Activated CD4-positive, alpha-beta T cell treated with anti-CD3 and anti-CD28 coated beads, Interleukin-2, amount 10 ng/mL, durations not matched to agents 24 days and 14 days (primary cell): ENCODE results near the gene PPP1R15A. TPM values are rescaled to one million over a fixed set of nuclear protein-coding genes. Genes with fewer than 3 reads are reported as not detected.
"Not testable (repeated sequence)": the region's sequence is repeated elsewhere in the genome, so short reads cannot be mapped to it uniquely, and the experiment has no call there.

Experiments used
- DNase-seq: peaks from one replicate; pipeline ENCODE4 v3.0.0; 2022
- H3K27ac Mint-ChIP-seq: one replicate; pipeline ENCODE4 v1.8.0; 2022; ENCODE audit warnings: mild to moderate bottlenecking, mixed read lengths
- H3K27me3 Mint-ChIP-seq: one replicate; pipeline ENCODE4 v1.8.0; 2022; ENCODE audit warnings: mixed read lengths
- H3K36me3 Mint-ChIP-seq: one replicate; pipeline ENCODE4 v1.8.0; 2022; ENCODE audit warnings: low read depth, mild to moderate bottlenecking, mixed read lengths
- H3K4me1 Mint-ChIP-seq: one replicate; pipeline ENCODE4 v1.8.0; 2021; ENCODE audit warnings: mixed read lengths
- H3K4me3 Mint-ChIP-seq: one replicate; pipeline ENCODE4 v1.8.0; 2022; ENCODE audit warnings: mild to moderate bottlenecking, moderate library complexity, mixed read lengths
- H3K9me3 Mint-ChIP-seq: one replicate; pipeline ENCODE4 v1.8.0; 2021; ENCODE audit warnings: mixed read lengths
- intact Hi-C: fragments of 100-400 bp; cut with micrococcal nuclease; formaldehyde crosslinking; loops from one replicate; pipeline ENCODE4 v1.15.1; 2023
- total RNA-seq: library from RNA; stranded (reverse); gene quantifications from 2 replicates; pipeline ENCODE4 v1.2.3, GENCODE V29; 2022

The PPP1R15A gene
- total RNA-seq, 1 donor from 2014 or later: 42.1 TPM

GRCh38 chr19:48881741-48882657 is 9.8 kb downstream of the PPP1R15A start:
- Mint-ChIP-seq H3K27me3 (no peaks in the 10 kb centered on the region), H3K9me3 (no peaks in the 10 kb centered on the region), H3K4me1 (peaks cover 8% of the 10 kb centered on the region), H3K36me3 (peaks cover 20% of the 10 kb centered on the region), H3K4me3 (no peak overlapping the region), H3K27ac (no peak overlapping the region)
- peak; percentile 80 for DNase-seq
- intact Hi-C loops: no loop called here

DNA sequence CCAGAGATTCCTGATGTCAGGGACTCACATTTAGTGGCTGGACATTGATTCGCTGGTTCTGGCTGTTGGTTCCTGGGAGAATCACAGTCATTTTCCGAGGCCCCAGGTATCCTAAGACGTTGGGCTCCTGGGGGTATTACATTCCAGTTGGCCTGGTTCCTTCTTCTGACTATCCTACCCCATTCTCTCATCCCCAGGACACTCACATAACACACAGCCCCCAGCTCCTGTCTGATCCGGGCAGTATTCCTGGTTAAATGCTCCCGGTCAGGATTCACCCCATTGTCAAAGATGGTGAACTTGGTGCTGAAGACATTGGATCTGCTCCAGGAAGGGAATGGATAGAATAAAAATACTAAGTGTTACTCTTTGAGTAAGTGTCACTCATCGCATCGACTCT is 11.5 kb downstream of the PPP1R15A start:
- H3K4me3 Mint-ChIP-seq: no peak overlapping the region
- intact Hi-C loops: no loop called here
- no peak overlapping the region for H3K27ac Mint-ChIP-seq
- H3K9me3 Mint-ChIP-seq: no peaks in the 10 kb centered on the region
- no peaks in the 10 kb centered on the region for H3K27me3 Mint-ChIP-seq
- no peak for DNase-seq
- H3K4me1 Mint-ChIP-seq: peaks cover under 1% of the 10 kb centered on the region
- peaks cover 5% of the 10 kb centered on the region for H3K36me3 Mint-ChIP-seq

DNA sequence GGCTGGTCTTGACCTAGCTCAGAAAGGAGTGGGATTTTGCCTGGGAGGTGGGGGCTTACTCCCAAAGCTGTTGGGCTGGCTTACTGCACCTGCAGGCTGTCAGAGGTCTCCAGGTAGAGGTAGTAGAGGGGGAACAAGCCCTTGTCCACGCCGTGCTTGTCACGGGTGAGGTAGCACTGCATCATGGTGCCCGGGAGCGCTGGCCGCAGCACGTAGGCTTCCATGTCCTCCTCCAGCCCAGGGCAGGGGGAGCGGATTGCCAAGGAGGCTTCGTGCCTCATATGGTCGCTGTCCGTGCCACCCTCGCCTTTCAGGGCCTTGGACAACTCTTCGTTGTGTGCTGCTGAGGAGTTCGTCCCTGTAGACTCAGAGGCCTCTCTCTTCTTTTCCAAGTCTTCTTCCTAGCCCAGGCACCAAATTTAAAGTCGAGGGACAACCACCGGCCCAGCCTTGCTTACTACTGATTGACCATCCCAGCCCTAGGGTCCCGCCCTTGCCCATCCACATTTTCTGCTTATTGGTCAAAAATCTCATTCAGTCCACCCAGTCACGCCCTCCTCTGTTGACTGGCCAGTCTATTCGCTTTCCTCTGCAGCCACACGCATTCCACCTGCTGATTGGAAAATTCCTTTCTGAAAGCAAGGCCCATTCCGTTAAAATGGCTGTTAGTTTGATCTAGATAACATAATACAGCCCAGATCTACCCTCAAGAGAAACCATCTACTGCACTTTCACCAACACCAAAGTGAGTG is 15.8 kb downstream of the PPP1R15A start:
- H3K4me3 Mint-ChIP-seq: no peak overlapping the region
- H3K27ac Mint-ChIP-seq: no peak overlapping the region
- DNase-seq: no peak
- no peaks in the 10 kb centered on the region for H3K4me1 Mint-ChIP-seq
- intact Hi-C loops: no loop called here
- no peaks in the 10 kb centered on the region for H3K9me3 Mint-ChIP-seq
- peaks cover 11% of the 10 kb centered on the region for H3K27me3 Mint-ChIP-seq
- H3K36me3 Mint-ChIP-seq: no peaks in the 10 kb centered on the region

DNA sequence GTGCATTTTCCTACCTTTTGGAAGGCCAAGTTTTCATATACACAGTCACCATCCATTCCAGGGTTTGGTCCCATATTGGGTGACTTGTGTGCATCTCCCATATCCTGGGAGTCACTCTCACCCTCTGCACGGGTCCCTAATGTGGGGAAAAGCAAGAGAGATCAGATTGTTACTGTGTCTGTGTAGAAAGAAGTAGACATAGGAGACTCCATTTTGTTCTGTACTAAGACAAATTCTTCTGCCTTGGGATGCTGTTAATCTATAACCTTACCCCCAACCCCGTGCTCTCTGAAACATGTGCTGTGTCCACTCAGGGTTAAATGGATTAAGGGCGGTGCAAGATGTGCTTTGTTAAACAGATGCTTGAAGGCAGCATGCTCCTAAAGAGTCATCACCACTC is 17.3 kb downstream of the PPP1R15A start:
- H3K27ac Mint-ChIP-seq, H3K9me3 Mint-ChIP-seq, DNase-seq, H3K36me3 Mint-ChIP-seq, H3K4me3 Mint-ChIP-seq, intact Hi-C loops, H3K4me1 Mint-ChIP-seq: not testable (repeated sequence)
- H3K27me3 Mint-ChIP-seq: peaks cover 16% of the 10 kb centered on the region

DNA sequence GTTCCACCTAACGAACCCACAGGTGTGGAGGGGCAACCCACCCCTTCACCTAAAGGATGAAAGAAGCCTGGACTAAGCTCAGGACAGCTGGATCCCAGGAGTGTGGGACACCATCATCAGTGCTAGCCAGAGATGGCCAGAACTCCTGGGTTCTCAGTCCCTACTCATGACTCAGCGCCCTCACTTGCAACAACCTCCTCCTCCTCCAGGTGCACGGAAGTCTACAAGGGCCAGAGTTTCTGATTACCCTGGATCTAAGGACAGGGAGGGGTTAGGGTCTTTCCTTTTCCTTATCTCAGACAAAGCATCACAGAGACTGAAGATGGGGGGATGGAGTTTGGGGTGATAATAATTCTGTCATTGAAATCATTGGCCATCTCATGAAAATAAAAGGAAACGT is 18.3 kb downstream of the PPP1R15A start:
- Mint-ChIP-seq H3K36me3 (peaks cover 1% of the 10 kb centered on the region), H3K4me3 (no peak overlapping the region), H3K4me1 (peaks cover 1% of the 10 kb centered on the region), H3K27me3 (peaks cover 24% of the 10 kb centered on the region), H3K27ac (no peak overlapping the region), H3K9me3 (no peaks in the 10 kb centered on the region)
- intact Hi-C loops: no loop called here
- DNase-seq: no peak

- H3K27ac Mint-ChIP-seq: no peak overlapping the region
- no peaks in the 10 kb centered on the region for H3K9me3 Mint-ChIP-seq
- H3K4me1 Mint-ChIP-seq: peaks cover 7% of the 10 kb centered on the region
- intact Hi-C loops: no loop called here
- H3K27me3 Mint-ChIP-seq: peaks cover 24% of the 10 kb centered on the region
- H3K36me3 Mint-ChIP-seq: peaks cover 1% of the 10 kb centered on the region
- no peak overlapping the region for H3K4me3 Mint-ChIP-seq
- no peak for DNase-seq
Observed at GRCh38 chr19:48895226-48895625, 23.0 kb downstream of the PPP1R15A start.

DNA sequence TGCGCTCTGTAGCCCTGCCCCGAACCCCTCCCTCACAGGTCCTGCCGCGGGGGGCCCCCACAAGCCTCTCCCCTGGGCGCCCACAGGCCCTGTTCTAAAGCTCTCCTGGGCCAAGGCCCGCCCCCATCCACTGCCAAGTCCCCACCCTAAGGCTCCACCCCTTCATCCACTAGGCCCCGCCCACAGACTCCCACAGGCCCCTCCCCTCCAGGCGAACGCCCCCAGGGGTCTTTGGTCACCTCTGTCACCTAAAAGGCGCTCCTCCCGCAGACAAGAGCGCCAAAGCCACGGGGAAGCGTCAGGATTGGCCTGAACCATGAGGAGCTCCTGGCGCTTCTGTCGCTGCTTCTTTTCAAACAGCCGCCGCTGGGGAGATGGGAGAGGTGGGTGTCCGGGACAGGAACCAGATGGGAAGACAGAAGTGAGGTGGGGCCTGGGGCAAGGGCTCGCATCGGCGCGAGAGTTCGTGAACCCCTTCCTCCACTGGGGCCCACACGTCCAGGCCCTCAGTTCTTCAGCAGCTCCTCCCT is 24.0 kb downstream of the PPP1R15A start:
- H3K27ac Mint-ChIP-seq: no peak overlapping the region
- no peaks in the 10 kb centered on the region for H3K9me3 Mint-ChIP-seq
- intact Hi-C loops: no loop called here
- peaks cover 13% of the 10 kb centered on the region for H3K4me1 Mint-ChIP-seq
- peaks cover 7% of the 10 kb centered on the region for H3K36me3 Mint-ChIP-seq
- peaks cover 20% of the 10 kb centered on the region for H3K27me3 Mint-ChIP-seq
- H3K4me3 Mint-ChIP-seq: peak overlapping the region; percentile 32
- DNase-seq: peak; percentile 80

DNA sequence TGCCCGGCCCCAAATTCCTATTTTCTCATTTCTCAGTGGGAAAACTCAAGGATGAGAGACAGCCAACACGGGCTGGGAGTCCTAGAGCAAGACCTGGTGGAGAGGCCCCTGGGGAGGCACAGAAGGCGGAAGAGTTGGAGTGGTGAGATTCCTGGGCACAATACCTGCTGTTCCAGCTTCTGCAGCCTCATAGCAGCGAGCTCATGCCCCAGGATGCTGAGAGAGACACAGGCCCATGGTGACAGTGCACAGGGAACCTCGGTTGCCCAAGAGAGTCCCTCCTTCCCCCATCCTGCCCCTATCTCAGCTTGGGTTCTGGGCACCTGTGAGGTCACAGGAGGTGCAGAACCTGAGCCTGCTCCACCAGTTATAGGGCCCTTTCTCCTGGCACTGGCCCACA is 25.0 kb downstream of the PPP1R15A start:
- peaks cover 16% of the 10 kb centered on the region for H3K27me3 Mint-ChIP-seq
- H3K27ac Mint-ChIP-seq: no peak overlapping the region
- DNase-seq: no peak
- peaks cover 12% of the 10 kb centered on the region for H3K36me3 Mint-ChIP-seq
- no peak overlapping the region for H3K4me3 Mint-ChIP-seq
- no peaks in the 10 kb centered on the region for H3K9me3 Mint-ChIP-seq
- H3K4me1 Mint-ChIP-seq: peaks cover 19% of the 10 kb centered on the region
- intact Hi-C loops: no loop called here

DNA sequence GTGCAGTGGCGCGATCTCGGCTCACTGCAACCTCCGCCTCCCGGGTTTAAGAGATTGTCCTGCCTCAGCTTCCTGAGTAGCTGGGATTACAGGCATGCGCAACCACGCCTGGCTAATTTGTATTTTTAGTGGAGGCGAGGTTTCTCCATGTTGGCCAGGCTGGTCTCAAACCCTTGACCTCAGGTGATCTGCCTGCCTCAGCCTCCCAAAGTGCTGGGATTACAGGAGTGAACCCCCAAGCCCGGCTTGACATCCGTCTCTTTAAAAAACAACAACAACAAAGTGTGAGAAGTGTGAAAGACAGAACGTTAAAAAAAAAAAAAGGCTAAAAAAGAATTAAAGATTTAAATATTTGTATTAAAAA is 27.1 kb downstream of the PPP1R15A start:
- H3K4me3 Mint-ChIP-seq: peak overlapping the region; percentile 98
- intact Hi-C loops, H3K27me3 Mint-ChIP-seq, H3K9me3 Mint-ChIP-seq, DNase-seq: not testable (repeated sequence)
- H3K4me1 Mint-ChIP-seq: peaks cover 28% of the 10 kb centered on the region
- H3K36me3 Mint-ChIP-seq: peaks cover 26% of the 10 kb centered on the region
- peak overlapping the region; percentile 88 for H3K27ac Mint-ChIP-seq

GRCh38 chr19:48899781-48900476 is 27.7 kb downstream of the PPP1R15A start, which contains the start of gene NUCB1:
TSS of gene NUCB1 (plus strand) at chr19:48900312. CDS start at chr19:48900797, 485 bp downstream.
- Mint-ChIP-seq H3K36me3 (peaks cover 28% of the 10 kb centered on the region), H3K4me3 (peak within 1 kb of the TSS; percentile 98), H3K27me3 (peaks cover 4% of the 10 kb centered on the region), H3K27ac (peak within 1 kb of the TSS; percentile 95), H3K9me3 (no peaks in the 10 kb centered on the region), H3K4me1 (peaks cover 26% of the 10 kb centered on the region)
- peak; percentile 100 for DNase-seq
- intact Hi-C loops: loop anchor here (1.0 to 2.0 kb wide), 5 partner anchors 25 to 93 kb away; partner anchors contain the start of genes BAX, FTL, GYS1 and RUVBL2

- H3K27ac Mint-ChIP-seq: peak overlapping the region; percentile 95
- no peaks in the 10 kb centered on the region for H3K27me3 Mint-ChIP-seq
- H3K4me3 Mint-ChIP-seq: peak overlapping the region; percentile 98
- peaks cover 28% of the 10 kb centered on the region for H3K4me1 Mint-ChIP-seq
- H3K36me3 Mint-ChIP-seq: peaks cover 35% of the 10 kb centered on the region
- DNase-seq: peak; percentile 80
- no peaks in the 10 kb centered on the region for H3K9me3 Mint-ChIP-seq
- intact Hi-C loops: loop anchor here (1.0 to 2.0 kb wide), 5 partner anchors 25 to 93 kb away; partner anchors contain the start of genes BAX, FTL, GYS1 and RUVBL2
Observed at GRCh38 chr19:48900477-48901406, 28.5 kb downstream of the PPP1R15A start.

DNA sequence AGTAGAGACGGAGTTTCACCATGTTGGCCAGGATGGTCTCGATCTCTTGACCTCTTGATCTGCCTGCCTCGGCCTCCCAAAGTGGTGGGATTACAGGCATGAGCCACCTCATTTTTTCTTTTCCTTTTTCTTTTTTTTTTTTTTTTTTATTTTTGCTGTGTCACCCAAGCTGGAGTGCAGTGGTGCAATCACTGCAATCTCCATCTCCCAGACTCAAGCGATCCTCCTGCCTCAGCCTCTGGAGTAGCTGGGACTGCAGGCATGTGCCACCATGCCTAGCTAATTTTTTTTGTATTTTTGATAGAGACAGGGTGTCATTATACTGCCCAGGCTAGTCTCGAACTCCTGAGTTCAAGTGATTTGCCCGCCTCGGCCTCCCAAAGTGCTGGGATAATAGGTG is 30.1 kb downstream of the PPP1R15A start:
- H3K27ac Mint-ChIP-seq: peak overlapping the region; percentile 20
- peaks cover 41% of the 10 kb centered on the region for H3K36me3 Mint-ChIP-seq
- DNase-seq, intact Hi-C loops, H3K9me3 Mint-ChIP-seq, H3K27me3 Mint-ChIP-seq: not testable (repeated sequence)
- peak overlapping the region; percentile 54 for H3K4me3 Mint-ChIP-seq
- peaks cover 28% of the 10 kb centered on the region for H3K4me1 Mint-ChIP-seq
